ENCODE results near the gene FOXI3.

- TF ChIP-seq CTCF (IDR thresholded peaks at IDR 0.05) (no peak), POLR2A (IDR thresholded peaks at IDR 0.05) (no peak)
Measured at GRCh38 chr2:88423733-88424132, 28.8 kb downstream of the FOXI3 start.

All from vagina (tissue), 2 donors.